Measurements from ENCODE around the gene CLCN6.

- TF ChIP-seq EZH2phosphoT487 (IDR thresholded peaks at IDR 0.05; ENCODE audit: low read depth) (no peak), CTCF (IDR thresholded peaks at IDR 0.05; ENCODE audit: low read depth, low read length) (no peak)
Measured at GRCh38 chr1:11879311-11880180, 73.6 kb downstream of the CLCN6 start.
